Anterior cingulate cortex (tissue), 58 donors: Measurements from ENCODE around the gene MYH9.

ENCODE experiments used
- DNase-seq, 58 donors: peaks; one replicate each; lab custom pipeline; 2025; lab: John Stamatoyannopoulos, UW

Gene MYH9

DNA sequence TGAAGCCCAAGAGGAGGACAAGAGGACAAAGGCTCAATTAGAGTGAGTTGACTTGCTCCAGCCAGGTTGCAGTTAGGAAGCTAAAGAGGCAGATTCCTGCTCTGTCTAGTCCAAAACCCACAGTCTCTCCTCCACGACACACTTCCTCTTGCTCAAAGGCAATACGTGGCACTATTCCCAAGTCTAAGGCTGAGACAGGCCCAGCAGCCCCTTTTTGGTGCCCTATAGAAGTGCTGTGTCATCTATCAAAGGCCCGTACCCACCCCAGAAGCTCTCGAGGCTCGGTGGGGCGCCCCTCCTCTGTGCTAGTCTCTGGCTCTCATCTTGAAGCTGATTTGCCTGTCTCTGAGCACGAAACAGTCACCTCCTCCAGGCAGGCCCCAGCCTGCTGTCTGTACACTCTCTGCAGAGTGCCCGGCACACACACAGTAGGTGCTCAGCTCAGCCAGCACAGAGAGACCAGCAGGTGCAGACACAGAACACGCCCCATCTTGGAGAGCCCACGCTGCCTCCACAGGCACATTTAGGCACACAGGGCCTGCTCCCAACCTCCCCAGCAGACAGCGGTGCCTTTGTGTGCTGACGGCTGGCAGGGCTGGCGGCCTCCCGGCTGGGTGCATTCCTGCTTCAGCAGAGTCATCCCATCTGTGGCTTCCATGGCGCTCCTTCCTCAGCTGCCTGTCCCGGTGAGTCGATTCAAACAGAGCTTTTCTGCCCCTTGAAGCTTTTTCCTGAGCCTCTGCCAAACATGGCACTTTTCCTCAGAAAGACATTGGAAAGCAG is 52.8 kb downstream of the MYH9 start:
- DNase-seq, result peak in 50 of 58 donors; percentile 31 to 86 (median 68)

DNA sequence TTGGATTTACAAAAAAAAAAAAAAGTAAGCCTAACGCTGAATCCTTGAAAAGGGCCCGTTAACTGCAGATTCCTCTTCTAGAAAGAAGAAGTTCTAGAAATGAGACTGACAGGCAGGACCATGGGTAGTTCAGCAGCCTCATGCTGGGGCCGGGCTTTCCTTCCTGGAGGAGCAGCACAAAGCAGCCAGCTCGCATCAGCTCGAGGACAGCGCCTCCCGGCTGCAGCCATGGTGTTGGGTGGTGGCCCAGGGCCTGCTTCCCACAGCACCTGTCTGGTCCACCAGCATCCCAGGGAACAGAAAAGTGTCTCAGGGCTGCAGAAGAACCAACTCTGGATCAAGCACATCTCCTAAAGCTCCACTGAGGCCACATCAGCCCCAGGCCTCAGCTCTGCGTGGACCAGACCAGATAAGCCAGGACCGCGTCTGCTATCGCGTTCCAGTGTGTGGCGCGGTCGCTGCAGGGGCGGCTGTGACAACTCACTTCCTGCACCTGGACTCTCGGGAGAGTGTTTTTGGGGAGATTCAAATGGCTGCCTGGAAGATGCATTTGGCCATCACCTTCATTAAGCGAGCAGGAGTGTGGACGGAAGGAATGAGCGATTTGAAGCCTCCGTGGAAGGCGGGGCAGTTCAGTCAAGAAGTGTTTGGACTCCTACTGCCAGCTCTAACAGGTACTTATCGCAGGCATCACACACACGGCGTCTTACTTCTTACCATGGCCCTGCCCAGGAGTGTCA is 53.5 kb downstream of the MYH9 start:
- peak in 2 of 58 donors; percentile 21 to 33 for DNase-seq

DNA sequence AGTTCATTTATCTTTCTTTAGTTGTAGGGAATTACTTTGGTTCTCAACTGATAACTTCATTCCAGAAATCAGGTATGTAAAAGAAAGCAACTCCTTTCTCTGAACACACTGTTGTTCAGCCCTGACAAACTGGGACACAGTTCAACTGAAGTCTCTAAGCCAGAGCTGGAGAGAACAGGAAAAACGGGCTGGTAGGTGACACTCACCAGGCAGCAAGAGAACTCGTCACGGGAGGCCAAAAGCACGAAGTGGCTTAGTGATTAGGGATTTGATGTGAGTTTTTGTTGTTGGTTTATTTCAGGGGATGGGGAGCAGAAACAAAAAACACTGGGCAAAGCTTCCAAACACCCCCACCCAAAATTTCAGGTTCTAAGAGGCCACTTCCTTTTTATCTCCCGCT is 54.1 kb downstream of the MYH9 start:
- no peak for DNase-seq

DNA sequence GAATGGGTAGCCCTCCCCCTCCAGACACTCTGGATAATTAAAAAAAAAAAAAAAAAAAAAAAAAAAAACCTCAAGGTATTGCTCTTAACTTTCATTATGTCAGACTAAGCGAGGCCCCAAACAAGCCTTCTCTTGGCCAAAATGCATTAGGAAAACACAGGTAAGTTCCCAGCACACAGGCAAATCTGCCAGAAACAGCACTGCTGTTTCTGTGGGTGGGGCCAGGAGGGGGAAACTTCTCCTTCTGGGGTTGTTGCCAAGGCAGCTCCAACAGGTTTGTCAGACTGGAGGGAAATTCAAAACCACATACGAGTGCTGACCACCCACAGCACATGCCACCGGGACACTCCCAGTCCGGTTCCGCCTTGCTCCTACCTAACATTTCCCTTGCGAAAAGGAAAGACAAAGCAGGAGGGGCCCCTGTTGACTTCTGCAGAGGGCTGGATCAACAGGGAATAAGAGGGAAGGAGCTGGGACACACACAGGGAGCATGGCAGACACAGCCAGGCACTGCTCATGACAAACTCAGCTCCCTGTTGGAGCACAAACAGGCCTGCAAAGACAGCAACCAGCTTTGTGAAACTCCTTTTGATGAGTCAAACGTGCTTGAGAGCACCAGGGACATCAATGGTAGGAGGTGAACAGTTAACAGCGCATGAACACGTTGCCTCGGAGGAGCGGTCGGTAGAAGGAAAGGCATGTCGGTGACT is 55.0 kb downstream of the MYH9 start:
- peak in 3 of 58 donors; percentile 13 to 29 (median 25) for DNase-seq

DNA sequence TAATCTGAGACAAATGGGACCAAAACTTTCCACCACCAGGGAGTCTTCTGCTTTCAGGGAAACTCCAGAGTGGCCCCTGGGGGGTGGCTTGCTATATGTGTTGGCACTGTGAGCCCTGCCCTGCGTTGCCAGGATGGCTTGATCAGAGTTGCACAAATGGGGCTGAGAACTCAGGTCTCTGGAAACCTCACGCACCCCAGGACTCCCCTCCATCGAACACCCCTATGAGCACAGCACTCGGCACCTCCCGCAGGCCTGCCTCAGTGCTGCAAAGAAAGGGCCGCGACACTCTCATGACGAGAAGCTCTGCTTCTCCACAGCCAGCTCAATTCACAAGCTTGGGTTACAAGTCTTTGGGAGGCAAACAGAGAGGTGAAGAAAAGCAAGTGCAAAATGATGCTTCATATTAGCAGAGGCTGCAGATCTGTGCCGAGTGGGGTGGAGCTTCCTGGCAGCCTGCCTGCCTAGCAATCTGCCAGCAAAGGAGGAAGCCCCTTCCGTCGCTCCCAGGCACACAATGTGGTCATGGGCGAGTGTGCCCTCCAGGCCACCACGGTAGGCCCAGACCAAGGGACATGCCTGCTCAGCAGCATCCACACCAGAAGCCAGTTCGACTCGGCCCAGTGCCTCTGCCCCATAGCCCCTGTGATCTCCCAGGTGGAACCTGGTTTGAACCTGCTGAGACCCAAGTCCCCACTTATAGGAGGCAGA is 55.7 kb downstream of the MYH9 start:
- DNase-seq, result peak in 20 of 58 donors; percentile 22 to 51 (median 38)

DNA sequence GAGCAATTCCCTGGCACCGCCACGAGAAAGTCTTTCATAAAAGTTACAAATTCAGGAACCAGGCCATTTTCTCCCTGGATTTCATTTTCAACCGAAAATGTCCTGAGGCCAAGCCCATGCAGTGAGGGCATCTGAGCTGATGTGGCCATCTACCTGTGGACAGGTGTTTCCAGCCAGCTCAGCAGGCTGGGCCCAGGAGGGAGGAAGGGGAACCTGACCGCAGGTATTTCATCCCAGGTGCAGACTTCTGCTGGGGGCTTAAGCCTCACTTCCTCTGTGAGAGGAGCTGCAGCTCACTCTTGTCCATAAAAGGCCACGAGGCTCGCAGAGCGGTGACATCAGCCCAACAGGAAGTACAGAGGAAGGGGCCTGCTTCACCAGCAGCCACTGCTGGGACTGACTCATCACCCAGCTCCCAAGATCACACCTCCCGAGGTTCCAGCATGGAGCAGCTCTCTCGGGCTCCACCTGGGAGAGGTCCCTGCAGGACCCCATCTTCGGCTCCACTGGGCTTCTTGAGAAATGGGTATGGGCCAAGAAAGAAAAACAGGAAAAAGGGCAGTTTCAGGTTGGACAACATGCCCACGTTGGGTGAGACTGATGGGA is 56.4 kb downstream of the MYH9 start:
- peak in 33 of 58 donors; percentile 19 to 70 (median 46) for DNase-seq

DNA sequence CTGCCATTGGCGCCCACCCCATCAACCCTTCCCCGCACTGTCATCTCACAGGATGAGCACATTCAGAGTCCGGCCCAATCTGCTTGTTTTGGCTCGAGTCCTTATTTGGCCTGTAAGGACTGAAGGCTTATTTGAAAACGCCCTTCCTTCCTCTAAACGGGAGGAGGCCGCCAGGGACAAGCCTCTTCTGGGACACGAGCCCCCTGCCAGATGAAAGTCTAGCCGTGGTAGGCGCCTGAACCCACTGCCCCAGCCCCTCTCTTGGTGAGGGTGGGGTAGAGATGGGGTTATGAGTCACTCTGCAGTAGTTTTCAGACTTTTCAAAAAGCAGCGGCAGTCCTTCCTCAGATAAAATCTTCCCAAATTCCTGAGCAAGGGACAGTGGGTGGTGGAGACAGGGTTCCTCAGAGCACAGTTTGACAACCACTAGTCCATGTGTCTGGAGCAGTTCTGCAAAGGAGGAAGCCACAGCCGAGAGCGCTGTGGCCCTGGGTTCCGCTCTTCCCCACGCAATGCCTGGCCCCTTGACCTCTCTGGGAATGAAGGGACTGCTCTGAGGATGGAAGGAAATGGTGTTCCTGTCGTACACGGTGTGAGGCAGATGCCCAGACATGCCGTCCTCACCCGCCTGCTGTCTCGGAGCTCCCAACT is 57.0 kb downstream of the MYH9 start:
- peak in 1 of 58 donors; percentile 15 for DNase-seq

DNA sequence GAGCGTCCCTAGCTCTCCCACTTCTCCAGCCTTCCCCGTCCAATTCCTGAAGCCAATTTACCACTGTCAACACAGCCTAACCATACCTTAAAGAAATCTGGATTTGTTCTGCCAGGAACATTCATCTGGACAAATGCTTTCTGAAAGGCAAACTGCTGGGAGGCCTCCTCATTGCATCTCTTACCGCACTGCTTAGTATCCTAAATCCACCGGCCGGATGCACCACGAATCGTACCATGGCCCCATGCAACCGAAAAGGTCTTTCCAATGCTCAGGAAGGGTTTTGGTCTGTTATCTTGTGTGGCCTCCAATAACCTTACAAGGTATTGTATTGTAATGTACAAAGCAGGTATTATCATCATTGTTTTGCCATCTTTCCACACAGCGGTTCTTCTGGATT is 57.6 kb downstream of the MYH9 start:
- no peak for DNase-seq

DNA sequence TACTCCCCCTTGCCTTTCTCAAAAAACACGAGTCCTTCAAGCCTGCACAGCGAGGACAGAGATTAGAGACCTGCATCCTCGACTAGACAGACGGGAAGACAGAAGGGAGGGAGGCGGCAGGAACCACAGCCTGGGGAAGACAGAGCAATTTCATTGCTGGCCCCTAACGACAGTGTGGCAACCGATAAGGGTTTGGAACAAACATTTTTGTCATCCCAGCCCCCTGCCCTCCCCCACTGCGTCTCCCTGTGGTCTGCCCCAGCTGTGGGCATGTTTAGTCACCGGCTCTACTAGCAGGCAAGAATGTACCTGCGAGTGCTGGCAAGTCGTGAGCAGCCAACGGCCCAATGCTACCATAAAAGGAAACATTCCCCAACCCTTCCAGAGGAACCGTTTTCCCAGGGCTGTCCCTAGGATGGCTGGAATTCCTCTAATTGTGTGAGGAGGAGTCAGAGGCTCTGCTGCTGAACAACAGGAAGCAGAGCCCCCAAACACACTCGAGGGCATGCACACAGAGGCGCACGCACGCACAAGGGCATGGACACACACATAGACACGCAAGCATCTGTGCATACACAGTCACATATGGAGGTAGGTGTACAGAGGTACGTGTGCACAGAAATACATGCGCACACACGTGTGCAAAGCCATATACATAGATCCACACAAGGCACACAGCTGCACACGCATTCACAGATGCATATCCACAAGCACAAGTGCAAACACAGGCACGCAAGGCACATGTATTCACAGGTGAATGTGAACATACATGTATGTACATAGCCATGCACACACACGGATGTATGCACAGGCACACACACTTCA is 58.3 kb downstream of the MYH9 start:
- DNase-seq, result peak in 26 of 58 donors; percentile 22 to 79 (median 46)

DNA sequence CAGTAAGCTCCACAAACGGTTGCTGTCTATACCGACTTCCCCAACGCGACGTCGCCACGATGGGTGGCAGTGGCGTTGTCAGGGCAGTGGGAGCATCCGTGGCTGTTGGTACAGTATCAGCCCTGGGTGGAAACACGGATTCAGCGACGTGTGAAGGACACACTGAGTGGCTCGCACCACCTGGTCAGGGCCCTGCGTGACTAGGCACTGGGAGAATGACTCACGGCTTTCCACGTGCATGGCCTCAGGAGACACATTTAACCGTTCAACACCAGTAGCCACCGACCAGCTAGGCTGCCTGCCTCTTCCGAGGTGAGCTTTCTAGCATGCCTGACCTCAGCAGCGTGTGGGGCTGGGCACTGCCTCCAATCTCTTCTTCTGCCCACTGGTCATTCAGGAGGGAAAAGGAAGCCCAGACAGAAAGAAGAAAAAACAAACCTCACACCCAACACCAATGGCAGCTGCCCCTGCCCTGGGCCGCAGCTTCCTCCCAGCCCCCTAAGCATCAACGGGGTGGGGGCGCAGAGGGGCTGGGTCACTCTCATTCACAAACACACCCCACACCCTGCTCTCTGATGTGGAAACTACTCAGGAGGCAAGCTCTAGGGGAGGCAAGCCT is 59.0 kb downstream of the MYH9 start:
- DNase-seq, result peak in 5 of 58 donors; percentile 19 to 39 (median 35)

DNA sequence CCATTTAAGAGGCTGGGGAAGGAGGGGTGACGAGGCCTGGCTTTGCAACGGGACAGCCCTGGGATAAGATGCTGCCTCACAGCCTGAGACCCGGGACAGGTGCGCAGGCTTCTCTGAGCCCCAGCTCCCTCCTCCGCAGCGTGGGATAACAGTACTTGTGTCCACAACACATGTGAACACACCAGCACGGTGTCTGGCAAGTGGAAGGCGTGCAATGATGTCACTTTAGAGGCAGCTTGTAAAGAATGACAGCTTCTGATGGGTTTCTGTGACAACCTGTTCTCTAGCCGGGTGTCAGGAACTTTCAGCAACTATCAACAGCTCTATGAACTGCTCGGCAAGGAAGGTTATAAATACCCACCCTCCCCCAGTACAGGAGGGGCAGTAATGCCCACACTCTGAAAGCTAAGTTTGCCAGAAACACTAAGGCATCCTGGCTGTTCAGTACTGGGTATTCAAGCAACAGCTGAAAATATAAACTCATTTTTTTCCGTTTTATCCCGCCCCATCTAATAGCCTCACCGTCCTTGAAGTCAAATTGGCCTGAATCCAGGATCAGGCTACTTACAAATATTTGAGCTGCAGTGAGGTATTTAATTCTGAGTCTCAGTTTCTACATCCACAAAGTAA is 59.7 kb downstream of the MYH9 start:
- DNase-seq, result peak in 20 of 58 donors; percentile 23 to 78 (median 52)

DNA sequence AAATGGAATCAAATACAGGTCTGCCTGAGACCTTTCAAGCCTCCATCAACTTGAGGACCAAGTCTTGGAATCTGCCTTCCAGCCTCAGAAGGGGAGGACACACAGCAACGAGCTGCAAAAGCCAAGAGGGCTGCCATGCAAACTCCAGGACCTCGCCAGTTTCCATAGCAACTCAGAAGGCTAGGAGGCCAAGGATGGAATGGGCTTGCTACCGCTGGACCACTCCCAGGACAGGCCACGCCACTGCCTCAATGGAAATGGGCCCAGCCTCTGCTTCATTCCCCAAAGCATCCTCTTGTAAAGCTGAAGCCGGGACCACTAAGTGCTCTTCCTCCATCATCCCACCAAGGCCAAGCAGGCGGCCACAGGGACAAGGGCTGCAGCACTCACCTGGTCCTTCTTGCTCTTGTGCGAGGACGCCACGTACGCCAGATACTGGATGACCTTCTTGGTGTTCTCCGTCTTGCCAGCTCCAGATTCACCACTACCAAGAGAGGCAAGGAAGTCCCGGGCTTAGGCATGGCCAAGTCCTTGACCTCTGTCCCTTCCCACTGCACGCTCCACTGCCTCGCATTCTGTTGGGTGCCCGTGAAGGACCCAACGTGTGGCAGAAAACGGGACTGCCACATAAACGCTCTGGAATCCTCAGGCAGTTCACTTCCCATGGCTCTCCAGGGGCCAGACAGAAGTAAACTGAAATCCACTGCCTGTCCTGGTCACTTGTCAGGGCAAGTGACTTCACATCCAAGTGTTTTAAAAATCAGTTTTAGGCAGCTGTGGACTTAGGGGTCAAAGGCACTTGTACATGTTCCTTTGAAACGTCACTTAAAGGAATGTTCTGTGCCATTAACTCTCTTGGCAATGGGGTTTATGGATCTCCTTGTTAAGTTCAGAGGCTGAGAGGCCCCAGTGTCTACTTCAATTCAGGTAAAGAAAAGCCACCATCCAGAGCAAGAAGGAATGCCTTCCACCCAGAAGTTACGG is 61.3 kb downstream of the MYH9 start:
- no peak for DNase-seq

DNA sequence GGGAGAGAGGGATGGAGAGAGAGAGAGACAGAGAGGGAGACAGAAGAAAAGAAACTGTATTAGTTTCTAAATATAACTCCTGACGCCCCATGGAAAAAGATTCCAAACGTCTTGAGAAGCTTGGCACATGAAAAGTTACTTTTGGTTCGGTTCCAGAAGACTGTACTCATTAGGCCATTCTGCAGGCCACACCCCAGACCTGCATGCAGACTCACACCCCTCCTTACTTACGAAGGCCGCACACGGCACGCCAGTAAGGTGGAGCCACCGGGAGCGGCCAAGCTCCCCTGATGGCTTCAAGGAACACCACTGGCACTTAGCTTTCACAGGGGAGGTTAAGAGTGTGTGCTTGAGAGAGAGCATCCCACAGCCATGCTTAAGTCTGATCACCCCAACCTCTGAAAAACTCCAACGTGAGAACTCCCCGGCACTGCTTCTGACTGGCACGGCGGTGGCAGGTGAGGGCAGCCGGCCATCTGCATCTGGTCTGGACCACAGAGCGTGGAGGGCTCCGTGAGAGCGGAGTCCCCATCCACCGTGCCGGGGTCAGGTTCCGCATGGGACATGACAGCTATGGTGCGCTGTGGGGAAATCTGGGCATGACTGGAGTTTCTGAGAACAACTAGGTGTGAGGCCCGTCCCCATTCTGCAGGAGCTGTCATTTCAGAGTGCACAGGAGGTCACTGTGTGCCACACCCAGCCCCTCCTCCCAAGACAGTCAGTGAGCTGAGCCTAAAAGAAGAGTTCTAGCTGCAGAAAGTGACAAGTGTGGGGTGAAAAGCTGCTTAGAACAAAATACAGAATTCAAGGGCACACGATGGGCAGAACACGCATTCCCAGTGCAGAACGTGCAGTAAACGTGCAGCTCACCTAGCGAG is 62.4 kb downstream of the MYH9 start:
- DNase-seq, result no peak

DNA sequence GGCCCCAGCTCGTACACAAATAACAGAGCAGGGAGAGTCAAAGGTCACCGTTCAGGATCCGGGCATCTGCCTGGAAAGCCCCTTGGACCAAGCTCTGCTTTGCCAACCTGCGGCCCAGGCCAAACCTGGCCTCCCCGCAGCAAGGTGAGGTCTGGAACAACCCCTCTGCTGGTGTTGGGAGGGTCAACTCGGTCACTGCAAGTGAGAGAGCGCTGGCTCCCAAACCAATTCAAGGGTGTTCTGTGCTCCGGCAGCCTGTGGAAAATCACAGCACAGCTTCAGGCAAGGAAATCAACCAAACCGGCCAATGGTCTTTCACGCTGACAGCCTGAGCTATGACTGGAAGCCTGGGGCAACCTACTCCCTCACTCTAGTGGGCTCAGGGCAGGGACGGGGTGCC is 63.4 kb downstream of the MYH9 start:
- DNase-seq, result peak in 4 of 58 donors; percentile 22 to 37 (median 25)

DNA sequence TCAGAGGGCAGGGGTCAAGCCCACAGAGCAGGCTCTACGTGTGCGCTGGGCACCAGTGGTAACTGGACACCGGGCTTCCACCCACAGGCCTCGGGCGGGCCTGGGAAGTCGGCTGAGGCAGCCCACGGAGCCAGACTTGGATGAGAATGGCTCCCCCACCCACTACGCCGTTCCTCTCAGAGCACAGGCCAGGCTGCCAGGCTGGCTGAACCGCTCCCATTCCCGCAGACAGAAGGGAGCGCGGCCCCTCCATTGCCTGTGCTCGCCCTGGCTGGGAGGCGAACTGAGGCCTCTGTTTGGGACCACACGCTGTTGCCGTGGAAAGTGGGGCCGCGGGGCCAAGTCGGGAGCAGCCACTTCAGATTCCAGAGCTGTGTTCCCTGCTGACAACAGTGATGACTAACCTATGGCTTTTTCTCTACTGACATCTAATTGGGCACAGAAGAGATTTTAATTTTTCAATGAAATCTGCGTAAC is 63.9 kb downstream of the MYH9 start:
- DNase-seq, result peak in 12 of 58 donors; percentile 11 to 66 (median 32)
